HL-60/S4 treated with retinoic acid at 250 ng/mL for 4 days and 3 days (cell line): ENCODE results near the gene RAET1G.
"Not testable (repeated sequence)": the region's sequence is repeated elsewhere in the genome, so short reads cannot be mapped to it uniquely, and the experiment has no call there.

Experiments
- in situ Hi-C: fragments of 300-500 bp; cut with MboI; formaldehyde crosslinking; loops from 2 replicates; pipeline ENCODE4 v1.7.0; 2022; ENCODE audit warnings: low sequenced_read_pairs

The RAET1G gene

GRCh38 chr6:149917679-149918078 lies 5.2 kb downstream of the RAET1G start:
- in situ Hi-C loops = no loop called here

- in situ Hi-C loops = no loop called here
Observed at GRCh38 chr6:149915970-149916865, 6.7 kb downstream of the RAET1G start.

GRCh38 chr6:149913540-149914240 lies 9.2 kb downstream of the RAET1G start:
- in situ Hi-C loops = no loop called here

GRCh38 chr6:149913085-149913484 lies 9.8 kb downstream of the RAET1G start:
- in situ Hi-C loops = no loop called here

- in situ Hi-C loops = not testable (repeated sequence)
Observed at GRCh38 chr6:149912680-149913079, 10.2 kb downstream of the RAET1G start.

- in situ Hi-C loops = no loop called here
Observed at GRCh38 chr6:149910721-149911151, 12.2 kb downstream of the RAET1G start.

- in situ Hi-C loops = no loop called here
Observed at GRCh38 chr6:149909701-149910470, 13.0 kb downstream of the RAET1G start.

- in situ Hi-C loops = not testable (repeated sequence)
Observed at GRCh38 chr6:149908480-149908879, 14.4 kb downstream of the RAET1G start.

GRCh38 chr6:149907317-149907716 lies 15.6 kb downstream of the RAET1G start:
- in situ Hi-C loops = no loop called here

- in situ Hi-C loops = no loop called here
Observed at GRCh38 chr6:149906405-149906804, 16.5 kb downstream of the RAET1G start.

GRCh38 chr6:149905911-149906371 lies 17.0 kb downstream of the RAET1G start:
- in situ Hi-C loops = no loop called here

GRCh38 chr6:149905371-149905910 lies 17.5 kb downstream of the RAET1G start:
- in situ Hi-C loops = no loop called here

GRCh38 chr6:149904661-149905370 lies 18.1 kb downstream of the RAET1G start:
- in situ Hi-C loops = no loop called here

GRCh38 chr6:149903938-149904611 lies 18.8 kb downstream of the RAET1G start:
- in situ Hi-C loops = no loop called here

- in situ Hi-C loops = no loop called here
Observed at GRCh38 chr6:149901444-149902140, 21.3 kb downstream of the RAET1G start.

GRCh38 chr6:149900620-149901443 lies 22.1 kb downstream of the RAET1G start:
- in situ Hi-C loops = no loop called here

GRCh38 chr6:149899926-149900619 lies 22.8 kb downstream of the RAET1G start:
- in situ Hi-C loops = no loop called here

GRCh38 chr6:149899486-149899885 lies 23.4 kb downstream of the RAET1G start:
- in situ Hi-C loops = no loop called here
